Ishikawa (cell line): ENCODE measurements around the gene RPL12.

Experiments used
- CEBPB ChIP-seq: IDR thresholded peaks from 2 replicates; pipeline ENCODE4 v1.6.1; 2012
- CREB1 ChIP-seq: IDR thresholded peaks from 2 replicates; pipeline ENCODE4 v1.6.1; 2012; ENCODE audit warnings: low read depth
- EGR1 ChIP-seq: IDR thresholded peaks from 2 replicates; pipeline ENCODE4 v1.6.1; 2012
- EP300 ChIP-seq: IDR thresholded peaks from 2 replicates; pipeline ENCODE4 v1.6.1; 2012; ENCODE audit warnings: borderline replicate concordance
- FOXM1 ChIP-seq: IDR thresholded peaks from 2 replicates; pipeline ENCODE4 v1.6.1; 2012; ENCODE audit warnings: low read depth, borderline replicate concordance
- MAX ChIP-seq: IDR thresholded peaks from 2 replicates; pipeline ENCODE4 v1.6.1; 2012
- NFIC ChIP-seq: IDR thresholded peaks from 2 replicates; pipeline ENCODE4 v1.6.1; 2012
- RAD21 ChIP-seq: IDR thresholded peaks from 2 replicates; pipeline ENCODE4 v1.6.1; 2012; ENCODE audit warnings: low read depth
- TAF1 ChIP-seq: IDR thresholded peaks from 2 replicates; pipeline ENCODE4 v1.6.1; 2012; ENCODE audit warnings: low read depth, mild to moderate bottlenecking
- TCF12 ChIP-seq: IDR thresholded peaks from 2 replicates; pipeline ENCODE4 v1.6.1; 2012; ENCODE audit warnings: low read depth
- TEAD4 ChIP-seq: IDR thresholded peaks from 2 replicates; pipeline ENCODE4 v1.6.1; 2012
- USF1 ChIP-seq: IDR thresholded peaks from 2 replicates; pipeline ENCODE4 v1.6.1; 2012
- YY1 ChIP-seq: IDR thresholded peaks from 2 replicates; pipeline ENCODE4 v1.6.1; 2012; ENCODE audit warnings: low read depth
- ZBTB7A ChIP-seq: IDR thresholded peaks from 2 replicates; pipeline ENCODE4 v1.6.1; 2012; ENCODE audit warnings: low read depth
- TF ChIP-seq, protein P1 (sequence below): IDR thresholded peaks from 2 replicates; pipeline ENCODE4 v1.6.1; 2012; ENCODE audit warnings: low read depth, mild to moderate bottlenecking

The RPL12 gene

DNA sequence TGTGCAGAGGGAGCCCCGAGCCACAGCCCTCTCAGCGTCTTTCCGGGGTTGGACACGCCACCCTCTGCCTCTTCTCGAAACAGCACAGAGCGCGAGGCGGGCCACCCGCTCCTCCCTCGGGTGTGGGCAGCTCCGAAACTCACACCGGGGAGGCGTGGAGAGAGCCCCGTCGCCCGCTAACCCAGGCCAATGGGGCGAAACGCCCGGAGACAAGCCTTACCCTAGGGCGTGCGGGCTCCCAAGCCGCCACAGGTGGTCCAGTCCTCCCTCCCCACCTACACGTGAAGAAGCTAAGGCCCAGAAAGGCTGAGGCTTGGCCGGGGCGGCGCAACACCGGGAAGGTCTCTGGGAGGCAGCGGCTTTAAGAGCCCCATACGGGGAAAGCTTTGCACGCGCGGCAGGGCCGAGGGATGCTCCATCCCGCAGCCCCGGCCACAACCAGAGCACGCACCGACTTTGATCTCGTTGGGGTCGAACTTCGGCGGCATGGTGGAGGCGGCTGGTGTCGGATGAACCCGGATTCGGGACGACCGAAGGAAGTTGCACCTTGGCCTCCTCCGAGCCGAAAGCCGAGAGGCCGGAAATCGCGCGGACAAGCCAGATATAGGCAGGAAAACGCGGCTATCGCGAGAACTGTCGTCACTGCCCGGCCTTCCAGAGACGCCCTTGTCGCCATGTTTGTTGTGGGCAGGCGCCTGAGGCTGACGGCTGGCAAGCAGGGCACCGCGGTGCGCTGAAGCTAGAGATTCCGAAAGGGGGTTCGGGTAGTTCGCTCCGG lies at the start of gene RPL12, which contains the start of gene LRSAM1:
Gene RPL12 (minus strand): TSS at position 577 of the 778 bp plus-strand sequence. CDS start 89 bp downstream, at position 488.
Gene LRSAM1 (plus strand): TSS at position 681 of the 778 bp plus-strand sequence. CDS start 3,018 bp downstream, outside the sequence.
- TF ChIP-seq ZBTB7A: no peak
- peak; percentile 40 for TF ChIP-seq USF1
- TF ChIP-seq TCF12: peak; percentile 67; the same call in 1 of the 2 replicates
- no peak for TF ChIP-seq RAD21
- peak; percentile 45; the same call in 1 of the 2 replicates for TF ChIP-seq NFIC
- TF ChIP-seq CEBPB: peak; percentile 43; the same call in 1 of the 2 replicates
- TF ChIP-seq MAX: peak; percentile 93
- TF ChIP-seq TAF1: peak; percentile 99
- peak; percentile 57 for TF ChIP-seq EGR1
- no peak for TF ChIP-seq FOXM1
- 0 out of 2 replicates have a peak, but pooled peaks have one; percentile 6 for TF ChIP-seq EP300
- peak; percentile 100 for TF ChIP-seq YY1
- TF ChIP-seq, protein P1, sequence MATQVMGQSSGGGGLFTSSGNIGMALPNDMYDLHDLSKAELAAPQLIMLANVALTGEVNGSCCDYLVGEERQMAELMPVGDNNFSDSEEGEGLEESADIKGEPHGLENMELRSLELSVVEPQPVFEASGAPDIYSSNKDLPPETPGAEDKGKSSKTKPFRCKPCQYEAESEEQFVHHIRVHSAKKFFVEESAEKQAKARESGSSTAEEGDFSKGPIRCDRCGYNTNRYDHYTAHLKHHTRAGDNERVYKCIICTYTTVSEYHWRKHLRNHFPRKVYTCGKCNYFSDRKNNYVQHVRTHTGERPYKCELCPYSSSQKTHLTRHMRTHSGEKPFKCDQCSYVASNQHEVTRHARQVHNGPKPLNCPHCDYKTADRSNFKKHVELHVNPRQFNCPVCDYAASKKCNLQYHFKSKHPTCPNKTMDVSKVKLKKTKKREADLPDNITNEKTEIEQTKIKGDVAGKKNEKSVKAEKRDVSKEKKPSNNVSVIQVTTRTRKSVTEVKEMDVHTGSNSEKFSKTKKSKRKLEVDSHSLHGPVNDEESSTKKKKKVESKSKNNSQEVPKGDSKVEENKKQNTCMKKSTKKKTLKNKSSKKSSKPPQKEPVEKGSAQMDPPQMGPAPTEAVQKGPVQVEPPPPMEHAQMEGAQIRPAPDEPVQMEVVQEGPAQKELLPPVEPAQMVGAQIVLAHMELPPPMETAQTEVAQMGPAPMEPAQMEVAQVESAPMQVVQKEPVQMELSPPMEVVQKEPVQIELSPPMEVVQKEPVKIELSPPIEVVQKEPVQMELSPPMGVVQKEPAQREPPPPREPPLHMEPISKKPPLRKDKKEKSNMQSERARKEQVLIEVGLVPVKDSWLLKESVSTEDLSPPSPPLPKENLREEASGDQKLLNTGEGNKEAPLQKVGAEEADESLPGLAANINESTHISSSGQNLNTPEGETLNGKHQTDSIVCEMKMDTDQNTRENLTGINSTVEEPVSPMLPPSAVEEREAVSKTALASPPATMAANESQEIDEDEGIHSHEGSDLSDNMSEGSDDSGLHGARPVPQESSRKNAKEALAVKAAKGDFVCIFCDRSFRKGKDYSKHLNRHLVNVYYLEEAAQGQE: peak; percentile 18; the same call in 1 of the 2 replicates
- peak; percentile 94 for TF ChIP-seq CREB1
- peak; percentile 58; the same call in 1 of the 2 replicates for TF ChIP-seq TEAD4

DNA sequence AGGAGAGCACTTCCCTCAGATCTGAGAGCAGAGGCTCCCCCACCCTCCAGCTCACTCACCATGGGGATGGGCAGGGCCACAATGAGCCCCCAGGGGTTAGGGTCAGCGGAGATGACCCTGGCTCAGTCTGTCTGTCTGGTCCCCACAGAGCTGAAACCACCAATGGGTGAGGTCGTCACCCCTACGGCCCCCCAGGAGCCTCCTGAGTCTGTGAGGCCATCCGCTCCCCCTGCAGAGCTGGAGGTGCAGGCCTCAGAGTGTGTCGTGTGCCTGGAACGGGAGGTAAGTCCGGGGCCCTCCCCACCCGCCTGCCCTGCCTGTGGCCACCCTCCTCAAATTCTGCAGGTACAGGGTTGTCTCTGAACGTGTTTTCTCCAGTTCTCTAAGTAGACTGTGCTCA lies 49.7 kb upstream of the RPL12 start:
- TF ChIP-seq EP300 (no peak), YY1 (no peak), TEAD4 (no peak), ZBTB7A (no peak)
- TF ChIP-seq, protein P1: no peak

DNA sequence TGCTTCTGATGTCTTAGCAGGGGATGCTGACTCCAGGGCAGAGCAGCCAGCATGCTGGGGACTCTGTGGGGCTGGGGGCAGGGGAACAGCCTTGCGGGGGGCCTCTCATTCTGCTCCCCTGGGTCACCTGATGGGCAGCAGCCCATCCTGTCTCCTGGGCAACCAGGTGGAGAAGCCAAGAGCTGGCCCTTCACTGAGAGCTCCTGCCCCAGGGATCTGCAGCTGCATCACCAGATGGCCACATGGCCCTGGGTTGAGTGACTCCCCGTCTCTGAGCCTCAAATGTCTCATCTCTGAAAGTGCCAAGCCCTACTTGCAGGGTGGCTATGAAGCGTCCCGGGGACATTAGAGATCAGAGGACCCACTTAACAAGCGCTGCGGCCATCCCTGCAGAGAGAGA lies 49.2 kb upstream of the RPL12 start:
- TF ChIP-seq, protein P1: no peak
- TF ChIP-seq USF1 (no peak), TCF12 (no peak), CEBPB (no peak), NFIC (no peak), RAD21 (no peak), TAF1 (no peak), EP300 (no peak), ZBTB7A (no peak)

- TF ChIP-seq MAX (no peak), TAF1 (no peak), FOXM1 (no peak), EGR1 (no peak)
Measured at GRCh38 chr9:127498298-127498697, 47.1 kb upstream of the RPL12 start.
